ENCODE results near the gene OXCT1. TPM values are rescaled to one million over a fixed set of nuclear protein-coding genes. Genes with fewer than 3 reads are reported as not detected.
A peak's percentile ranks its signal among the peaks of the same experiment; 100 is the strongest.

The OXCT1 gene
- total RNA-seq, 1 experiment from 2014 or later: 48.6 TPM

- no peak overlapping the region for H3K27ac Mint-ChIP-seq (ENCODE audit: low read depth, unreplicated experiment)
- no peak for DNase-seq (ENCODE audit: unreplicated experiment)
- POLR2A ChIA-PET: interaction anchor here (2.2 kb wide), 1 partner anchor 29 kb away, joined by 12 read pairs; the partner anchor contains the start of gene RIMOC1
- H3K4me3 Mint-ChIP-seq (ENCODE audit: unreplicated experiment): no peak overlapping the region
- intact Hi-C loops (cut with micrococcal nuclease): no loop called here
- no peaks in the 10 kb centered on the region for H3K36me3 Mint-ChIP-seq (ENCODE audit: insufficient read depth, unreplicated experiment)
- CTCF ChIA-PET: interaction anchor here (0.6 to 1.5 kb wide), 3 partner anchors 18 to 1546 kb away, joined by 3 to 5 read pairs (median 3); no protein-coding TSS in a partner anchor
- H3K9me3 Mint-ChIP-seq (ENCODE audit: unreplicated experiment): no peaks in the 10 kb centered on the region
- peaks cover 5% of the 10 kb centered on the region for H3K4me1 Mint-ChIP-seq (ENCODE audit: insufficient read depth, unreplicated experiment)
- no TSS peak for BruUV-seq (replicated peaks)
- no peak for TF ChIP-seq CTCF (IDR thresholded peaks at IDR 0.05; ENCODE audit: unreplicated experiment)
- no peaks in the 10 kb centered on the region for H3K27me3 Mint-ChIP-seq (ENCODE audit: insufficient read depth, unreplicated experiment)
Measured at GRCh38 chr5:41874512-41875060, 4.4 kb upstream of the OXCT1 start.

- H3K36me3 Mint-ChIP-seq (ENCODE audit: insufficient read depth, unreplicated experiment): no peaks in the 10 kb centered on the region
- BruUV-seq (replicated peaks): no TSS peak
- H3K9me3 Mint-ChIP-seq (ENCODE audit: unreplicated experiment): no peaks in the 10 kb centered on the region
Measured at GRCh38 chr5:41871852-41872251, 1.6 kb upstream of the OXCT1 start.

GRCh38 chr5:41870627-41871048 lies 413 bp upstream of the OXCT1 start:
- TF ChIP-seq CTCF (IDR thresholded peaks at IDR 0.05; ENCODE audit: unreplicated experiment): no peak
- Mint-ChIP-seq H3K36me3 (ENCODE audit: insufficient read depth, unreplicated experiment) (no peaks in the 10 kb centered on the region), H3K4me1 (ENCODE audit: insufficient read depth, unreplicated experiment) (peaks cover 24% of the 10 kb centered on the region), H3K27ac (ENCODE audit: low read depth, unreplicated experiment) (peak overlapping the region; percentile 86), H3K4me3 (ENCODE audit: unreplicated experiment) (peak overlapping the region; percentile 89), H3K27me3 (ENCODE audit: insufficient read depth, unreplicated experiment) (no peaks in the 10 kb centered on the region), H3K9me3 (ENCODE audit: unreplicated experiment) (no peaks in the 10 kb centered on the region)
- ChIA-PET POLR2A (interaction anchor here (0.8 to 5.3 kb wide), 5 partner anchors 14 to 1250 kb away, joined by 3 to 57 read pairs (median 4); partner anchors contain the start of genes FBXO4, RIMOC1 and ZNF131), CTCF (no interaction called here)
- no TSS peak for BruUV-seq (replicated peaks)
- intact Hi-C loops (cut with micrococcal nuclease): no loop called here
- DNase-seq (ENCODE audit: unreplicated experiment): no peak

More at GRCh38 chr5:41871852-41872251, 1.6 kb upstream of the OXCT1 start:
- no peak overlapping the region for H3K27ac Mint-ChIP-seq (ENCODE audit: low read depth, unreplicated experiment)
- TF ChIP-seq CTCF (IDR thresholded peaks at IDR 0.05; ENCODE audit: unreplicated experiment): no peak
- H3K4me3 Mint-ChIP-seq (ENCODE audit: unreplicated experiment): no peak overlapping the region
- POLR2A ChIA-PET: interaction anchor here (0.8 to 5.3 kb wide), 3 partner anchors 15 to 33 kb away, joined by 3 to 57 read pairs (median 5); partner anchors contain the start of gene RIMOC1
- no peaks in the 10 kb centered on the region for H3K27me3 Mint-ChIP-seq (ENCODE audit: insufficient read depth, unreplicated experiment)
- H3K4me1 Mint-ChIP-seq (ENCODE audit: insufficient read depth, unreplicated experiment): peaks cover 18% of the 10 kb centered on the region
- intact Hi-C loops (cut with micrococcal nuclease): no loop called here
- CTCF ChIA-PET: interaction anchor here (0.5 to 0.9 kb wide), 4 partner anchors 709 to 1276 kb away, joined by 3 to 5 read pairs (median 4); no protein-coding TSS in a partner anchor
- DNase-seq (ENCODE audit: unreplicated experiment): peak; percentile 78

GRCh38 chr5:41869151-41869723 lies 988 bp downstream of the OXCT1 start:
- Mint-ChIP-seq H3K36me3 (ENCODE audit: insufficient read depth, unreplicated experiment) (peaks cover 6% of the 10 kb centered on the region), H3K4me1 (ENCODE audit: insufficient read depth, unreplicated experiment) (peaks cover 27% of the 10 kb centered on the region), H3K27ac (ENCODE audit: low read depth, unreplicated experiment) (peak overlapping the region; percentile 86), H3K9me3 (ENCODE audit: unreplicated experiment) (no peaks in the 10 kb centered on the region), H3K4me3 (ENCODE audit: unreplicated experiment) (peak overlapping the region; percentile 89), H3K27me3 (ENCODE audit: insufficient read depth, unreplicated experiment) (no peaks in the 10 kb centered on the region)
- TF ChIP-seq CTCF (IDR thresholded peaks at IDR 0.05; ENCODE audit: unreplicated experiment): no peak
- intact Hi-C loops (cut with micrococcal nuclease): loop anchor here (1.0 kb wide), 1 partner anchor 35 kb away; the partner anchor contains the start of gene RIMOC1
- peak; percentile 40 for DNase-seq (ENCODE audit: unreplicated experiment)
- POLR2A ChIA-PET: interaction anchor here (0.5 to 5.3 kb wide), 11 partner anchors 10 to 941 kb away, joined by 3 to 57 read pairs (median 4); partner anchors contain the start of genes FBXO4 and RIMOC1
- BruUV-seq (replicated peaks): no TSS peak
- CTCF ChIA-PET: interaction anchor here (0.6 to 6.1 kb wide), 8 partner anchors 12 to 1042 kb away, joined by 3 to 43 read pairs (median 3); partner anchors contain the start of genes FBXO4 and RIMOC1
